Measurements from ENCODE around the gene LDLRAD1. TPM values are rescaled to one million over a fixed set of nuclear protein-coding genes. Genes with fewer than 3 reads are reported as not detected.
"Not testable (repeated sequence)": the region's sequence is repeated elsewhere in the genome, so short reads cannot be mapped to it uniquely, and the experiment has no call there.

The LDLRAD1 gene
- polyA plus RNA-seq, 3 donors: not detected

DNA sequence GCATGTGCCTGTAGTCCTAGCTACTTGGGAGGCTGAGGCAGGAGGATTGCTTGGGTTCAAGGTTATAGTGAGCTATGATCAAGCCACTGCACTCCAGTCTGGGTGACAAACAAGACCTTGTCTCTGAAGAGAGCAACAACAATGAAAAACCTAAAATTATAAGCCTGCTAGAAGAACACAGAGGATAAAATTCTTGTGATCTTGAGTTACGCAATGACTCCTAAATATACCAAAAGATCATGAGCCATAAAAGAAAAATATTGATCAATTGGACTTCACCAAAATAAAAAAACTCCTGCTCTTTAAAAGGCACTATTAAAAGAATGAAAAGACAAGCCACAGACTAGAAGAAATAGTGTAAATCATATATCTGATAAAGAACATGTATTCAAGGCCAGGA is 22.3 kb downstream of the LDLRAD1 start:
- DNase-seq (ENCODE audit: low read depth in 3 of 3, low spot score in 2 of 3): no peak

- DNase-seq (ENCODE audit: low read depth in 3 of 3, low spot score in 2 of 3): not testable (repeated sequence)
Observed at GRCh38 chr1:53994516-53994915, 23.5 kb downstream of the LDLRAD1 start.

GRCh38 chr1:53992085-53992874 is 25.7 kb downstream of the LDLRAD1 start:
- no peak for DNase-seq (ENCODE audit: low read depth in 3 of 3, low spot score in 2 of 3)

DNA sequence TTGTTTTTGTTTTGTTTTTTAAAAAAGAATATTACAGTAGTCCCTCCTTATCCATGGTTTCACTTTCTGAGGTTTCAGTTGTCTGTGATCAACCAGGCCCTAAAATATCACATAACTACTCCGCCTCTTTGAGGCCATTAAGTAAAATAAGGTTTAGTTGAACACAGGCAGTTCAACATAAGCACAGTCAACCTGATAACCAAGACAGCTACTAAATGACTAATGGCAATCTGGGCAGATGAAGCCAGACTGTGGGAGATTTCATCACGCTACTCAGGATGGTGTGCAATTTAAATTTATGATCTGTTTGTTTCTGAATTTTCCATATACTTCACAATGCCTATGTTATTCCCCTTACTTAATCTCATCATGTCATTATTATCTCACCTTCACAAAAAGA is 30.1 kb downstream of the LDLRAD1 start:
- DNase-seq (ENCODE audit: low read depth in 3 of 3, low spot score in 2 of 3): no peak

DNA sequence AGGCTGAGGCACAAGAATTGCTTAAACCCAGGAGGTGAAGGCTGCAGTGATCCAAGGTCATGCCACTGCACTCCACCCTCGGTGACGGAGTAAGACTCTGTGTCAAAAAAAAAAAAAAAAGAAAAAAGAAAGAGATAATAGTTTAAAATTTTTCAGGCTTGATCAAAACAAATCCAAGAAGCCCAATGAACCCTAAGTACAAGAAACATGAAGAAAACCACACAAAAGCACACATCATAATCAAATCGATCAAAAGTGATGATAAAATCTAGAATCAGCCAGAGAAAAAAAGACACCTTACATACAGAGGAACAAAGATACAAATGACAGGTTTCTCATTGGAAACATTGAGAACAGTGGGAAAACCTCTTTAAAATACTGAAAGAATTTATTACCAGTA is 31.5 kb downstream of the LDLRAD1 start:
- no peak for DNase-seq (ENCODE audit: low read depth in 3 of 3, low spot score in 2 of 3)

DNA sequence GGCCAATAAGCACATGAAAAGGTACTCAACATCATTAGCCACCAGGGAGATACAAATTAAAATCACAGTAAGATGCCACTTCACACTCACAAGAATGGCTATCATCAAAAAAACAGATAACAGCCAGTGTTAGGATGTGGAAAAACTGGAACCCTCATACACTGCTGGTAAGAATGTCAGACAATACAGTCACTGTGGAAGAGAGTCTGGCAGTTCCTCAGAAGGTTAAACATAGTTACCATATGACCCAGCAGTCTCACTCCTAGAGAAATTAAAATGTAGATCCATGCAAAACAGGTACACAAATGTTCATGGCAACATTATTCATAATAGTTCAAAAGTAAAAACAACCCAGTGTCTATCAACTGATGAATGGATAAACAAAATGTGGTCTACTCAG is 33.3 kb downstream of the LDLRAD1 start:
- DNase-seq (ENCODE audit: low read depth in 3 of 3, low spot score in 2 of 3): no peak

- peak; percentile 12 to 29 (median 24) for DNase-seq (ENCODE audit: low read depth in 3 of 3, low spot score in 2 of 3)
Observed at GRCh38 chr1:53982763-53983104, 35.3 kb downstream of the LDLRAD1 start.

DNA sequence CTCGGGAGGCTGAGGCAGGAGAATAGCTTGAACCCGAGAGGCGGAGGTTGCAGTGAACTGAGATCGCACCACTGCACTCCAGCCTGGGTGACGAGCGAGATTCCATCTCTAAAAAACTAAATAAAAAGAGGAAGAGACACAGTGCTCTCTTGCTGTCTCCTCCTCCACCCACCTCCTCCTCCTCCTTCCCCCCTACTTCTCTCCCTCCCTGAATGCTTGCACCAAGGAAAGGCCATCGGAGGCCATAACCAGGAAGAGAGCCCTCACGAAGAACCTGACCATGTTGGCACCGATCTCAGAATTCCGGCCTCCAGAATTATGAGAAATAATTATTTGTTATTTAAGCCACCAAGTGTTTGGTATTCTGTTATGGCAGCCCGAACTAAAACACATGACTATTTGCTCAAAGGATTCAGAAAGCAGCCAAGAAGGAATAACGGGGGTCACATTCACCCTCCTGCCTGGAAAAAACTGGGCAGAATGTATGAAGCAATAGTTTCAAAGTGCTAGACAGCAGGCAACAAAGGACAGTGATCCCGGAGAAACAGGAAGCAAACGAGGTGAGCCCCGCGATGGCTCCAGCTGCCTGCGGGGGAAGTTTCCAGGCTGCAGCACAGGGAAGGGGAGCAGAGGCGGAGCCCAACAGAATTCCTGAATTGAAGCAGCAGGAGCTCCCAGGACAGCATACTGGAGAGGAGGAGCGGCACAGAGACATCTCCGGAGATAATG is 35.8 kb downstream of the LDLRAD1 start:
- peak; percentile 10 to 36 (median 29) for DNase-seq (ENCODE audit: low read depth in 3 of 3, low spot score in 2 of 3)

GRCh38 chr1:53981220-53981619 is 36.8 kb downstream of the LDLRAD1 start:
- DNase-seq (ENCODE audit: low read depth in 3 of 3, low spot score in 2 of 3): no peak

GRCh38 chr1:53979712-53980450 is 38.1 kb downstream of the LDLRAD1 start:
- no peak for DNase-seq (ENCODE audit: low read depth in 3 of 3, low spot score in 2 of 3)

- no peak for DNase-seq (ENCODE audit: low read depth in 3 of 3, low spot score in 2 of 3)
Observed at GRCh38 chr1:53975861-53976260, 42.1 kb downstream of the LDLRAD1 start.

DNA sequence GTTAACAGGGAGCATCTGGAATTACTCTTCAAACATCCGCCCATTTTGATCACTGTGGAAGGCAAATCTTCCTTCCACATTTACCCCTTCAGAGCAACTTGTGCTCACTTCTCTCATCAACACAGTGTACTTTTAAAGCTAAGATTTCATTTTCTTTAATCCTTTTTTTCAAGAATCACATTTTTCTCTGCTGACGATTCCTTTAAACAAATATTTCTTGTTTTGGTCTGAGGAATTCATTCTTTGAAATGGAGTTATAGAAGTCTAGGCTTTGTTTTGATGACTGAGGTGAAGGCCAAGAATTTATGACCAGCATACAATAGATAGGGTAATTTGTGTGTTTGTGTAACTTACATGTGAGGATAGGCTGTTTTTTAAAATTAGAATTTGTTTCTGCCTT is 46.3 kb downstream of the LDLRAD1 start:
- no peak for DNase-seq (ENCODE audit: low read depth in 3 of 3, low spot score in 2 of 3)

DNA sequence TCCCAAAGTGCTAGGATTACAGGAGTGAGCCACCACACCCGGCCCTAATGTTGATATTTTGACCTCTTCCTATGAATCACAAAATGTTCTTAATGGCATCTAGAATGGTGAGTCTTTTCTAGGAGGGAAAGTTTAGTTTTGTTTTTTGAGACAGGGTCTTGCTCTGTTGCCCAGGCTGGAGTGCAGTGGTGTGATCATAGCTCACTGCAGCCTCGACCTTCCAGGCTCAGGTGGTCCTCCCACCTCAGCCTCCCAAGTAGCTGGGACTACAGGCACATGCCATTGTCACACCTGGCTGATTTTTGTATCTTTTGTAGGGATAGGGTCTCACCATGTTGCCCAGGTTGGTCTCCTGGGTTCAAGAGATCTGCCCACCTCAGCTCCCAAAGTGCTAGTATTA is 48.7 kb downstream of the LDLRAD1 start:
- DNase-seq (ENCODE audit: low read depth in 3 of 3, low spot score in 2 of 3): not testable (repeated sequence)

DNA sequence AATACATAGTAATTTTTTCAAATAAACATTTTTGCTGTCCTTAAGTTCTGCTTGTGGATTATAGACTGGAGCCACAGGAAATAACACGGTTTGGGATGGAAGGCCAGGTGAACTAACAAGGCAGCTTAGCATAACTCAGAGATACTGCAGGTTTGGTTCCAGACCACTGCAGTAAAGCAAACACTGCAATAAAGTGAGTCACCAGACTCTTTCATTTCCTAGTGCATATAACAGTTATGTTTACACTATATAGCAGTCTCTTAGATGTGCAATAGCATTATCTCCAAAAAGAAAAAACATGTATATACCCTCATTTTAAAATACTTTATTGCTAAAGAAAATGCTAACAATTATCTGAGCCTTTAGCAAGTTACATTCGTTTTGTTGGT is 49.9 kb downstream of the LDLRAD1 start:
- DNase-seq (ENCODE audit: low read depth in 3 of 3, low spot score in 2 of 3): no peak

- DNase-seq (ENCODE audit: low read depth in 3 of 3, low spot score in 2 of 3): no peak
Observed at GRCh38 chr1:53967409-53968124, 50.4 kb downstream of the LDLRAD1 start.

- DNase-seq (ENCODE audit: low read depth in 3 of 3, low spot score in 2 of 3): no peak
Observed at GRCh38 chr1:53966794-53967193, 51.2 kb downstream of the LDLRAD1 start.

DNA sequence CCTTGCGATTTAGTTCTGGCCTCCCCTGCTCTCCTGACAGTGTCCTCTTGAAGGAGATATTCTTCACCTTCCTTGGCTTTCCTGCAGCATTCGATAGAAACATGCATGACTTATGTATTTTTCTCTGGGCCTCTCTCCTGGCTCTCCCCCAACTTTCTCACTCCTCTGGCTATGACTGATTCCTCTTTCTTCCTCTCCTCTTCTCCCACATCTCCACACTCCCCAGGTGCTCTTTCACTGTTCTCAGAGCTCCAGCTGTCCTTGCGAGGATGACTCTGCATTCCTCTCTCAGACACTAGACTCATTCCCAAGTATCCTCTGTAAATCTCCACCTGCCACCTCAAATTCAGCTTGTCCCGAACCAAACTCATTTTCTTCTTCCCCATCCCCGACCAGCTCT is 53.9 kb downstream of the LDLRAD1 start:
- no peak for DNase-seq (ENCODE audit: low read depth in 3 of 3, low spot score in 2 of 3)

- DNase-seq (ENCODE audit: low read depth in 3 of 3, low spot score in 2 of 3): no peak
Observed at GRCh38 chr1:53963460-53963859, 54.5 kb downstream of the LDLRAD1 start.

DNA sequence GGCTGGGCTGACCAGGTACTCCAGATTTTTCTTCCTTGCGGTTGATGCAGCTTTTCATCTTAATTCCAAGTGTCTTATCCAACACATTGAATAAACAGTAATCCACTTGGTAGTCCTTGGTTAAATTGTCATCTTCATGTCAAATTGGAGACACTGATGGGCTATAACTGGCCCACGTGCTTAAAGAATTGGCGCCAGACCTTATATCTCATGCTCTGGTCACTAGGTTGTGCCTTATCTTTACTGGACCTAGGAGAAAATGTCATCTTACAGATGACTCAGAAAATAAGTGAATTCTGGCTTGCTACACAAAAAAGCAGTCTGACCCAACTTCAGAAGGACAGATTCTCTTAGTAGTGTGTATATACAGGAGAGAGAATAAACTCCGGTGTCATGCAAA is 55.6 kb downstream of the LDLRAD1 start:
- DNase-seq (ENCODE audit: low read depth in 3 of 3, low spot score in 2 of 3): no peak

DNA sequence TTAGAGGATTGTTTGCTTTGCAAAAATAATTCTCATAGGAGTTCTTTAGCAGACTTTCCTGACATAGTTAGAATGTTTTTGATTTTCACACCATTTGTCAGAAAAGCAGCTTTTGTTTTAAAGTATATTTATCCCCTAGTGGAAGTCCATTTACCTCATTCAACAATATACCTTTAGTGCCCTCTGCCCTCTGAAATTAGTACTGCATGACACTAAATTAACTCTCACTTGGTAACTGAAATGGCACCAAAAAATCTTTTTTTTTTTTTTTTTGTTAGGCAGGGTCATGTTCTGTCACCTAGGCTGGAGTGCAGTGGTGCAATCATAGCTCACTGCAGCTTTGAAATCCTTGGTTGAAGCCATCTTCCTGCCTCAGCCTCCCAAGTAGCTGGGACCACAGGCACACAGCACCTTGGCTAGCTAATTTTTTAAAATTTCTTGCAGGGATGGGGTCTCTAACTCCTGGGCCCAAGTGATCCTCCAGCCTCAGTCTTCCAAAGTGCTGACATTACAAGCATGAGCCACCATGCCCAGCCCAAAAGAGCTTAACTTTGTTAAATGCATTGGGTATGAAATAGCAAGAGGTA is 58.2 kb downstream of the LDLRAD1 start:
- no peak for DNase-seq (ENCODE audit: low read depth in 3 of 3, low spot score in 2 of 3)

Measured in right renal cortex interstitium (tissue), 3 donors.